HCT116 (cell line): Measurements from ENCODE around the gene CCM2. TPM values are rescaled to one million over a fixed set of nuclear protein-coding genes. Genes with fewer than 3 reads are reported as not detected.

ENCODE experiments used
- ATAC-seq: fragments of 200-7000 bp; cut with Tn5 transposase; 2 replicates; pipeline ENCODE4 v1.9.1; 2020; ENCODE audit warnings: mild to moderate bottlenecking, moderate library complexity
- Bru-seq: library from RNA; stranded (reverse); fragments of 400-500 nt; gene quantifications from one replicate; lab custom pipeline; 2021; lab: Mats Ljungman, UMichigan
- BruChase-seq, 2 experiments: library from RNA; stranded (reverse); fragments of 400-500 nt; gene quantifications; one replicate each; lab custom pipeline; 2021; lab: Mats Ljungman, UMichigan
- BruUV-seq: library from RNA; stranded (reverse); fragments of 400-500 nt; replicated peaks from 2 replicates; lab custom pipeline; 2021; lab: Mats Ljungman, UMichigan
- CTCF ChIA-PET: fragments of 300-600 bp; sonication (Branson Sonifier 250); formaldehyde crosslinking; loops from one replicate; lab custom pipeline; 2021; ENCODE audit warnings: antibody characterized with exemption; lab: Charles Lee
- POLR2A ChIA-PET: fragments of 300-600, 350-600 bp; sonication (Branson Sonifier 250); formaldehyde crosslinking; loops from one replicate; lab custom pipeline; 2021; ENCODE audit warnings: antibody characterized with exemption; lab: Charles Lee
- RAD21 ChIA-PET, 2 experiments: fragments of 300-600 bp; sonication (Branson Sonifier 250); formaldehyde crosslinking; loops; one replicate each; lab custom pipeline; 2023; ENCODE audit warnings: low total read pairs in 2 of 2; ENCODE audit not compliant: uncharacterized antibody in 2 of 2, unreplicated experiment in 2 of 2, low non-redundant PET in 1 of 2; lab: Charles Lee
- DNase-seq: peaks from one replicate; pipeline ENCODE4 v3.0.0-alpha.2; 2010; ENCODE audit warnings: low read depth, low spot score
- H2AFZ ChIP-seq: fragments of 200-600 bp; shearing (Covaris generic), sonication (generic); 2 replicates; pipeline ENCODE4 v1.6.1; 2017; ENCODE audit warnings: low read depth, mixed run types, mixed read lengths, antibody characterized with exemption, low read length; ENCODE audit not compliant: poor library complexity, severe bottlenecking
- H3K27ac ChIP-seq: 2 replicates; pipeline ENCODE4 v1.5.1; 2012; ENCODE audit warnings: low read depth, low read length
- H3K27me3 ChIP-seq: fragments of 200-600 bp; sonication (generic); 2 replicates; pipeline ENCODE4 v1.6.1; 2016; ENCODE audit warnings: mixed run types, low read length, mixed read lengths; ENCODE audit not compliant: insufficient read depth
- H3K36me3 ChIP-seq, 2 experiments: fragments of 200-500 bp in 1 of 2; fragments of 200-600 bp in 1 of 2; sonication (Bioruptor generic) in 1 of 2; sonication (generic) in 1 of 2; 2 replicates each; pipeline versions ENCODE4 v1.5.1 to v1.6.1; 2014 to 2016; ENCODE audit warnings: low read length in 2 of 2, inconsistent platforms in 1 of 2, mixed read lengths in 1 of 2, mixed run types in 1 of 2; ENCODE audit not compliant: insufficient read depth in 2 of 2, control insufficient read depth in 1 of 2
- H3K4me1 ChIP-seq, 2 experiments: fragments of 200-600 bp in 1 of 2; sonication (generic) in 1 of 2; 2 replicates each; pipeline versions ENCODE4 v1.5.1 to v1.6.1; 2012 to 2017; ENCODE audit warnings: low read length in 2 of 2, inconsistent platforms in 1 of 2, mild to moderate bottlenecking in 1 of 2, mixed read lengths in 1 of 2, mixed run types in 1 of 2, moderate library complexity in 1 of 2; ENCODE audit not compliant: insufficient read depth in 2 of 2, control insufficient read depth in 1 of 2
- H3K4me2 ChIP-seq: fragments of 200-600 bp; sonication (generic); 2 replicates; pipeline ENCODE4 v1.6.1; 2017; ENCODE audit warnings: mixed run types, low read length, mixed read lengths
- H3K4me3 ChIP-seq, 2 experiments: fragments of 200-600 bp in 1 of 2; sonication (generic) in 1 of 2; replicated peaks in 1 of 2; 2 replicates each; pipeline ENCODE4 v1.5.1; 2011 to 2016; ENCODE audit warnings: low read length in 2 of 2, control low read depth in 1 of 2, low read depth in 1 of 2, mild to moderate bottlenecking in 1 of 2, mixed read lengths in 1 of 2, mixed run types in 1 of 2
- H3K79me2 ChIP-seq: fragments of 200-600 bp; sonication (generic); 2 replicates; pipeline ENCODE4 v1.6.1; 2017; ENCODE audit warnings: mild to moderate bottlenecking, mixed run types, low read length, moderate library complexity, mixed read lengths; ENCODE audit not compliant: insufficient read depth
- H3K9ac ChIP-seq: fragments of 200-600 bp; sonication (generic); 2 replicates; pipeline ENCODE4 v1.6.1; 2016; ENCODE audit warnings: low read length, mixed read lengths
- H3K9me2 ChIP-seq: fragments of 200-600 bp; sonication (generic), shearing (Covaris generic); 2 replicates; pipeline ENCODE4 v1.6.1; 2017; ENCODE audit warnings: mixed run types, mild to moderate bottlenecking, moderate library complexity; ENCODE audit not compliant: insufficient read depth
- H3K9me3 ChIP-seq, 2 experiments: fragments of 200-500 bp in 1 of 2; fragments of 200-600 bp in 1 of 2; sonication (Bioruptor generic) in 1 of 2; sonication (generic) in 1 of 2; 2 replicates each; pipeline ENCODE4 v1.6.1; 2014 to 2017; ENCODE audit warnings: low read length in 2 of 2, mixed read lengths in 2 of 2, inconsistent platforms in 1 of 2, low read depth in 1 of 2, mild to moderate bottlenecking in 1 of 2, mixed run types in 1 of 2, moderate library complexity in 1 of 2; ENCODE audit not compliant: control insufficient read depth in 1 of 2, insufficient read depth in 1 of 2
- H4K20me1 ChIP-seq: fragments of 200-600 bp; sonication (generic), shearing (Covaris generic); 2 replicates; pipeline ENCODE4 v1.6.1; 2017; ENCODE audit warnings: mixed run types, mild to moderate bottlenecking, moderate library complexity; ENCODE audit not compliant: insufficient read depth
- CEBPB ChIP-seq: IDR thresholded peaks from 2 replicates; pipeline ENCODE4 v1.6.1; 2012; ENCODE audit warnings: low read depth
- JUND ChIP-seq: IDR thresholded peaks from 2 replicates; pipeline ENCODE4 v1.6.1; 2012
- POLR2AphosphoS5 ChIP-seq: IDR thresholded peaks from 2 replicates; pipeline ENCODE4 v1.6.1; 2011; ENCODE audit warnings: mild to moderate bottlenecking, low read depth, low read length, moderate library complexity
- RAD21 ChIP-seq: IDR thresholded peaks from 2 replicates; pipeline ENCODE4 v1.6.1; 2012; ENCODE audit warnings: low read depth, mild to moderate bottlenecking
- SIN3A ChIP-seq: IDR thresholded peaks from 2 replicates; pipeline ENCODE4 v1.6.1; 2012; ENCODE audit warnings: low read depth
- SRF ChIP-seq: IDR thresholded peaks from 2 replicates; pipeline ENCODE4 v1.6.1; 2012; ENCODE audit warnings: low read depth
- ZFX ChIP-seq: fragments of 450-650 bp; IDR thresholded peaks from 2 replicates; pipeline ENCODE4 v1.6.1; 2017
- intact Hi-C: fragments of 100-400 bp; cut with micrococcal nuclease; formaldehyde crosslinking; loops from 2 replicates; pipeline ENCODE4 v1.10.0; 2022
- long read RNA-seq: library from polyadenylated mRNA; unstranded; transcript quantifications from one replicate; pipeline ENCODE4 v2.0.0, GENCODE V29; 2021; ENCODE audit not compliant: unreplicated experiment
- polyA plus RNA-seq: library from polyadenylated mRNA; unstranded; fragments of >200 nt; gene quantifications from 2 replicates; pipeline ENCODE4 v1.2.1, GENCODE V29; 2012; ENCODE audit warnings: missing spikeins
- total RNA-seq: library from RNA; stranded (reverse); gene quantifications from one replicate; pipeline ENCODE4 v1.2.1, GENCODE V29; 2021; ENCODE audit not compliant: unreplicated experiment
- TF ChIP-seq, protein P1 (sequence below), 3 experiments: fragments of 200-600 bp in 1 of 3; sonication (generic) in 1 of 3; IDR thresholded peaks in 2 of 3; conservative IDR thresholded peaks in 1 of 3; 2 replicates each; pipeline ENCODE4 v1.5.1; 2012 to 2017; ENCODE audit warnings: low read depth in 2 of 3, low read length in 2 of 3, antibody characterized with exemption in 1 of 3, borderline replicate concordance in 1 of 3, control low read depth in 1 of 3, mild to moderate bottlenecking in 1 of 3, mixed read lengths in 1 of 3, mixed run types in 1 of 3, moderate library complexity in 1 of 3; ENCODE audit not compliant: insufficient read depth in 1 of 3

Gene CCM2
- total RNA-seq (34.4 TPM), Bru-seq, nascent RNA (percentile 67 among the genes with signal in this experiment), BruChase-seq, experiment 1, labeled RNA remaining after a 6-hour chase (percentile 63 among the genes with signal in this experiment), BruChase-seq, experiment 2, labeled RNA remaining after a 2-hour chase (percentile 68 among the genes with signal in this experiment)
- 34.6 and 38.9 TPM in 2 replicates for polyA plus RNA-seq
- long read RNA-seq, transcript CCM2-218 (9 exons, 1,719 nt), result minor isoform, 25 of 168 reads
- long read RNA-seq, transcript CCM2-201 (10 exons, 1,894 nt), result major isoform, 92 of 168 reads
- long read RNA-seq, partial matches to known transcripts, result 11 of 168 reads
- long read RNA-seq, other reads (novel, unspliced or antisense), result 28 of 168 reads

GRCh38 chr7:45000093-45001032 lies at the start of gene CCM2:
Gene CCM2 (plus strand): TSS chr7:45000201. CDS start chr7:45000334, 133 bp downstream.
- no TSS peak for BruUV-seq
- Histone ChIP-seq H3K9me2 (no peaks in the 10 kb centered on the region), H4K20me1 (no peaks in the 10 kb centered on the region), H3K27me3 (no peaks in the 10 kb centered on the region), H2AFZ (peak within 1 kb of the TSS; percentile 100), H3K27ac (peak within 1 kb of the TSS; percentile 65), H3K4me2 (peak within 1 kb of the TSS; percentile 99), H3K79me2 (peaks cover 33% of the 10 kb centered on the region), H3K9ac (peak within 1 kb of the TSS; percentile 82), H3K9me3 (no peaks in the 10 kb centered on the region), H3K36me3 (no peaks in the 10 kb centered on the region), H3K4me1 (peaks cover 0 to 19% of the 10 kb centered on the region in 2 experiments; a peak in 2 of 4 replicates), H3K4me3 (peak within 1 kb of the TSS; percentile 73 to 94)
- RAD21 ChIA-PET, result interaction anchor here in 1 of 2 experiments (0.6 to 0.7 kb wide), 2 partner anchors 66 to 143 kb away, joined by 4 to 6 read pairs; no protein-coding TSS in a partner anchor
- intact Hi-C loops, result loop anchor here (2.0 kb wide), 1 partner anchor 110 kb away; the partner anchor contains the start of gene TBRG4
- ATAC-seq, result peak; percentile 12
- DNase-seq, result no peak
- TF ChIP-seq ZFX (peak; percentile 64), SIN3A (no peak), CEBPB (no peak)
- CTCF ChIA-PET, result interaction anchor here (0.6 to 1.3 kb wide), 4 partner anchors 19 to 142 kb away, joined by 3 to 6 read pairs (median 3); no protein-coding TSS in a partner anchor
- POLR2A ChIA-PET, result interaction anchor here (0.5 to 1.2 kb wide), 4 partner anchors 12 to 418 kb away, joined by 3 to 8 read pairs (median 4); partner anchors contain the start of gene TMED4

GRCh38 chr7:44953156-44953555 lies 46.8 kb upstream of the CCM2 start:
- CTCF ChIA-PET, result no interaction called here
- intact Hi-C loops, result no loop called here
- BruUV-seq, result no TSS peak

More at GRCh38 chr7:44953156-44953555, 46.8 kb upstream of the CCM2 start:
- Histone ChIP-seq H3K9ac (no peak overlapping the region), H3K9me3 (no peaks in the 10 kb centered on the region), H3K27ac (no peak overlapping the region), H3K4me2 (no peak overlapping the region), H2AFZ (no peak overlapping the region), H3K4me3 (no peak overlapping the region), H3K36me3 (no peaks in the 10 kb centered on the region), H3K4me1 (no peaks in the 10 kb centered on the region), H4K20me1 (no peaks in the 10 kb centered on the region), H3K79me2 (no peaks in the 10 kb centered on the region), H3K9me2 (no peaks in the 10 kb centered on the region), H3K27me3 (no peaks in the 10 kb centered on the region)
- ATAC-seq, result no peak
- ChIA-PET POLR2A (interaction anchor here (1.0 kb wide), 1 partner anchor 17 kb away, joined by 3 read pairs; no protein-coding TSS in a partner anchor), RAD21 (no interaction called here)
- no peak for TF ChIP-seq SIN3A
- no peak for TF ChIP-seq JUND
- TF ChIP-seq RAD21, result no peak
- no peak for TF ChIP-seq POLR2AphosphoS5
- no peak for TF ChIP-seq CEBPB
- no peak for TF ChIP-seq SRF
- TF ChIP-seq, protein P1, sequence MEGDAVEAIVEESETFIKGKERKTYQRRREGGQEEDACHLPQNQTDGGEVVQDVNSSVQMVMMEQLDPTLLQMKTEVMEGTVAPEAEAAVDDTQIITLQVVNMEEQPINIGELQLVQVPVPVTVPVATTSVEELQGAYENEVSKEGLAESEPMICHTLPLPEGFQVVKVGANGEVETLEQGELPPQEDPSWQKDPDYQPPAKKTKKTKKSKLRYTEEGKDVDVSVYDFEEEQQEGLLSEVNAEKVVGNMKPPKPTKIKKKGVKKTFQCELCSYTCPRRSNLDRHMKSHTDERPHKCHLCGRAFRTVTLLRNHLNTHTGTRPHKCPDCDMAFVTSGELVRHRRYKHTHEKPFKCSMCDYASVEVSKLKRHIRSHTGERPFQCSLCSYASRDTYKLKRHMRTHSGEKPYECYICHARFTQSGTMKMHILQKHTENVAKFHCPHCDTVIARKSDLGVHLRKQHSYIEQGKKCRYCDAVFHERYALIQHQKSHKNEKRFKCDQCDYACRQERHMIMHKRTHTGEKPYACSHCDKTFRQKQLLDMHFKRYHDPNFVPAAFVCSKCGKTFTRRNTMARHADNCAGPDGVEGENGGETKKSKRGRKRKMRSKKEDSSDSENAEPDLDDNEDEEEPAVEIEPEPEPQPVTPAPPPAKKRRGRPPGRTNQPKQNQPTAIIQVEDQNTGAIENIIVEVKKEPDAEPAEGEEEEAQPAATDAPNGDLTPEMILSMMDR (IDR thresholded peaks at IDR 0.05 in 2 of 3, conservative IDR thresholded peaks at IDR 0.05 in 1 of 3; ENCODE audit: borderline replicate concordance in 1 of 3, insufficient read depth in 1 of 3, low read depth in 2 of 3, low read length in 2 of 3), result no peak
- DNase-seq, result no peak
